PC-3 (cell line): ENCODE results near the gene SLC34A1. TPM values are rescaled to one million over a fixed set of nuclear protein-coding genes. Genes with fewer than 3 reads are reported as not detected.

Source experiments
- ATAC-seq: fragments of 200-7000 bp; cut with Tn5 transposase; 2 replicates; pipeline ENCODE4 v1.9.1; 2020; ENCODE audit warnings: mild to moderate bottlenecking, moderate library complexity
- BruUV-seq: library from RNA; stranded (reverse); fragments of 400-500 nt; replicated peaks from 2 replicates; lab custom pipeline; 2021; lab: Mats Ljungman, UMichigan
- CTCF ChIA-PET: fragments of 300-600 bp; sonication (Branson Sonifier 250); formaldehyde crosslinking; loops from one replicate; lab custom pipeline; 2022; ENCODE audit warnings: antibody characterized with exemption; lab: Charles Lee
- POLR2A ChIA-PET: fragments of 300-600 bp; sonication (Branson Sonifier 250); formaldehyde crosslinking; loops from one replicate; lab custom pipeline; 2022; ENCODE audit warnings: antibody characterized with exemption; ENCODE audit not compliant: unreplicated experiment; lab: Charles Lee
- DNase-seq: peaks from one replicate; pipeline ENCODE4 v3.0.0-alpha.2; 2015
- H2AFZ ChIP-seq: fragments of 300-600 bp; sonication (generic); 2 replicates; pipeline ENCODE4 v1.6.0; 2016; ENCODE audit warnings: antibody characterized with exemption, low read length
- H3F3A ChIP-seq: fragments of 300-600 bp; sonication (generic); one replicate; pipeline ENCODE4 v1.6.0; 2017; ENCODE audit warnings: antibody characterized with exemption, low read length, control low read depth, mild to moderate bottlenecking; ENCODE audit not compliant: unreplicated experiment
- H3K27ac ChIP-seq: fragments of 300-600 bp; sonication (generic); 2 replicates; pipeline ENCODE4 v1.5.1; 2016; ENCODE audit warnings: mild to moderate bottlenecking, low read length
- H3K27me3 ChIP-seq: fragments of 300-600 bp; sonication (generic); 2 replicates; pipeline ENCODE4 v1.6.1; 2016; ENCODE audit warnings: low read length, mixed read lengths
- H3K36me3 ChIP-seq: fragments of 300-600 bp; sonication (generic); 2 replicates; pipeline ENCODE4 v1.6.1; 2016; ENCODE audit warnings: low read depth, mixed run types, low read length, mixed read lengths
- H3K4me1 ChIP-seq: fragments of 300-600 bp; sonication (generic); 2 replicates; pipeline ENCODE4 v1.5.1; 2016; ENCODE audit warnings: low read length; ENCODE audit not compliant: insufficient read depth
- H3K4me2 ChIP-seq: fragments of 300-600 bp; sonication (generic); 2 replicates; pipeline ENCODE4 v1.6.0; 2016; ENCODE audit warnings: low read length
- H3K4me3 ChIP-seq: fragments of 300-600 bp; sonication (generic); 2 replicates; pipeline ENCODE4 v1.5.1; 2016; ENCODE audit warnings: mild to moderate bottlenecking, low read length, mixed read lengths
- H3K79me2 ChIP-seq: fragments of 300-600 bp; sonication (generic); 2 replicates; pipeline ENCODE4 v1.6.1; 2017; ENCODE audit warnings: low read length, mixed read lengths
- H3K9ac ChIP-seq: fragments of 300-600 bp; sonication (generic); 2 replicates; pipeline ENCODE4 v1.6.0; 2016; ENCODE audit warnings: mild to moderate bottlenecking, low read length
- H3K9me2 ChIP-seq: fragments of 300-600 bp; sonication (generic); replicated peaks from 2 replicates; pipeline ENCODE4 v1.6.1; 2016; ENCODE audit warnings: mixed run types, low read length, mixed read lengths
- H3K9me3 ChIP-seq: fragments of 300-600 bp; sonication (generic); 2 replicates; pipeline ENCODE4 v1.6.1; 2016; ENCODE audit warnings: low read length, mixed read lengths
- H4K20me1 ChIP-seq: fragments of 300-600 bp; sonication (generic); 2 replicates; pipeline ENCODE4 v1.6.1; 2016; ENCODE audit warnings: low read length, mixed read lengths
- CTCF ChIP-seq: fragments of 300-600 bp; sonication (generic); conservative IDR thresholded peaks from 2 replicates; pipeline ENCODE4 v1.5.1; 2017; ENCODE audit warnings: antibody characterized with exemption, low read depth, mild to moderate bottlenecking, low read length
- EZH2 ChIP-seq: fragments of 300-600 bp; sonication (generic); IDR thresholded peaks from one replicate; pipeline ENCODE4 v1.6.1; 2017; ENCODE audit warnings: antibody characterized with exemption, mild to moderate bottlenecking, low read length; ENCODE audit not compliant: unreplicated experiment
- EZH2phosphoT487 ChIP-seq: fragments of 300-600 bp; sonication (generic); IDR thresholded peaks from 2 replicates; pipeline ENCODE4 v1.6.1; 2018; ENCODE audit warnings: mild to moderate bottlenecking, antibody characterized with exemption, low read length, borderline replicate concordance
- intact Hi-C: fragments of 100-400 bp; cut with micrococcal nuclease; formaldehyde crosslinking; loops from 2 replicates; pipeline ENCODE4 v1.9.0; 2023
- total RNA-seq: library from RNA; depleted of rRNA; stranded (reverse); fragments of >200 nt; gene quantifications from 2 replicates; pipeline ENCODE4 v1.2.3, GENCODE V29; 2014

Gene SLC34A1
- total RNA-seq, 1 experiment from 2014 or later, result 0.07 TPM

DNA sequence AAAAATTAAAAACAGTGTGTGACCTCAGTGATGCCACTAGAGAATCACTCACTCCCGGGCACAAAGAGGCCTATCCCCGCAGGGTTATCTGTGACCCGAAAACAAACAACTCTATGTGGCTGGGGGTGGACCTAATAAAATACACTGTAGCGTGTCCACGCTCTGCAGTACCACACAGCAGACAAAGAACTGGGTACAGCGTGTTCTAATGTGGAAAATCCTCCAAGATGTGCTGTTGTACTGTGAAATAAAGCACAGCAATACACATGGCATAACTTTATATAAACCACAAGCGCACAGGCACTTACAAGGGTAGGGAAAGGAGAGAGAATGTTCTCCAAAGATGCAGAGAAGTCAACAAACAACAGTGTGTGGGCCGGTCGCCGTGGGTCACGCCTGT is 8.1 kb upstream of the SLC34A1 start:
- no peak for TF ChIP-seq EZH2
- no peak for TF ChIP-seq EZH2phosphoT487
- TF ChIP-seq CTCF, result no peak
- ATAC-seq (no peak), DNase-seq (no peak)
- Histone ChIP-seq H3K27me3 (no peaks in the 10 kb centered on the region), H3K27ac (no peak overlapping the region), H2AFZ (no peak overlapping the region), H3K4me3 (no peak overlapping the region), H3K36me3 (no peaks in the 10 kb centered on the region), H3K4me1 (peaks cover 14% of the 10 kb centered on the region), H3K9me2 (no peaks in the 10 kb centered on the region), H3K9me3 (no peaks in the 10 kb centered on the region), H3K9ac (no peak overlapping the region), H3K4me2 (no peak overlapping the region), H4K20me1 (no peaks in the 10 kb centered on the region), H3K79me2 (no peaks in the 10 kb centered on the region), H3F3A (no peaks in the 10 kb centered on the region)
- intact Hi-C loops, result no loop called here
- POLR2A ChIA-PET, result no interaction called here
- CTCF ChIA-PET, result no interaction called here
- no TSS peak for BruUV-seq

DNA sequence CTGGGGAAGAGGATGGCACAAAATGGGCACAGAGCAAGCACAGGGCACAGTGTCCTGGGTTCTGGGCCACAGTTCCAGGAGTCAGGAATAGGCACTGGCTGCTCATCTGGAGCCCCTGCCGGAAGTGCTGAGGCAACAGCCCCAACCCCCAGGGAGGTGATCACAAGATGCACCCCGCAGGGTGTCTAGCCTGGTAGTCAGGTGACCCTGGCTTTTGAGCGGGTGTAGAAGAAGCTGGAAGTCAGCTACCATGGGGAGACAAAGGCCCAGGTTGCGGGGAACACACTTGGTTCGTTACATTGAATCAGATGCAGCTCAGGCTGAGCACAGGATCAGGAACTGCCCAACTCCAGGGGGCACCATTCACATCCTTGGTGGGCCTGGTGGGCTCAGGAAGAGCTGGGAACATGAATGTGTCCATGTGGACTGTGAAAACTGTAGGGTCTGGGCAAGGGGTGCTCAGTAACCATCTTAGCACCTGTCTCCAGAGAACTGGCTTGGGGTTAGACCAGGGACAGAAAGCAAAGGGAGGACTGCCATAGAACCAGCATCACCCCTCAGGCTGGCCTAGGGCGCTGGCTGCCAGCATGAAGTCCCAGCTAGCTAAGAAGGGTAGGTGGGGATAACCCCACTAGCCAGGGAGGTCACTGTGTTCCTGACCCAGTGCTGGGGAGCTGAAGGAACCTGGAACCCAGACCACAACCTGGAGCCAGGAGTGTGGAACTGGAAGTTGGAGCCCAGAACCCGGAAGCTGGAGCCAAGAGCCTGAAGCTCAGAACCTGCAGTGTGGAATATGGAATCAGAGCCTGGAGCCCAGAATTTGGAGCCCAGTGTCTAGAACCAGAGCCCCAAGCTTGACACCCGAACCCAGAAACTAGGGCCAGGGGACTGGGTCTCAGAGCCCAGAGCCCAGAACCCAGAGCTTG is 6.1 kb upstream of the SLC34A1 start:
- no peak for TF ChIP-seq EZH2
- TF ChIP-seq CTCF, result no peak
- no peak for TF ChIP-seq EZH2phosphoT487
- H3K4me1 ChIP-seq, result peaks cover 8% of the 10 kb centered on the region
- no peak for DNase-seq
- ChIA-PET POLR2A (interaction anchor here (0.6 to 1.3 kb wide), 3 partner anchors 11 to 48 kb away, joined by 3 to 12 read pairs (median 3); partner anchors contain the start of genes GRK6 and LMAN2), CTCF (interaction anchor here (1.4 to 1.5 kb wide), 2 partner anchors 12 kb away, joined by 3 read pairs; no protein-coding TSS in a partner anchor)
- no peaks in the 10 kb centered on the region for H3K27me3 ChIP-seq
- no peak overlapping the region for H3K9ac ChIP-seq
- H3K4me3 ChIP-seq, result no peak overlapping the region
- no peak overlapping the region for H3K4me2 ChIP-seq
- no peak overlapping the region for H2AFZ ChIP-seq
- no TSS peak for BruUV-seq
- no peaks in the 10 kb centered on the region for H3K79me2 ChIP-seq
- H4K20me1 ChIP-seq, result no peaks in the 10 kb centered on the region
- no peaks in the 10 kb centered on the region for H3F3A ChIP-seq
- intact Hi-C loops, result no loop called here
- ATAC-seq, result no peak
- no peaks in the 10 kb centered on the region for H3K36me3 ChIP-seq
- H3K9me2 ChIP-seq, result no peaks in the 10 kb centered on the region
- H3K27ac ChIP-seq, result no peak overlapping the region
- no peaks in the 10 kb centered on the region for H3K9me3 ChIP-seq
